Measurements from ENCODE around the gene DTX4. TPM values are rescaled to one million over a fixed set of nuclear protein-coding genes. Genes with fewer than 3 reads are reported as not detected.

DTX4 gene
- total and polyA plus RNA-seq, 2 of the 4 experiments (the other 2 are of a cell fraction) = 2.7 to 3.0 TPM

GRCh38 chr11:59176330-59176729 lies 4.4 kb downstream of the DTX4 start:
- dilution Hi-C loops (cut with HindIII; ENCODE audit: low sequenced_read_pairs, unreplicated experiment) = no loop called here
- 95% methylated on average over 3 of the region's 7 CpGs; no CpG with 5 or more reads in 1 of the 2 experiments for WGBS, 2 experiments (ENCODE audit: extremely low coverage in 2 of 2, insufficient read length in 1 of 2)
- H3K27ac ChIP-seq (ENCODE audit: insufficient read depth, low read length) = no peak overlapping the region

More at GRCh38 chr11:59176330-59176729, 4.4 kb downstream of the DTX4 start:
- BruUV-seq (replicated peaks) = no TSS peak
- no peak overlapping the region for H2BK15ac ChIP-seq (ENCODE audit: low read depth, low read length)
- H3K9me1 ChIP-seq (ENCODE audit: insufficient read depth, low read length) = peaks cover 8% of the 10 kb centered on the region; the same call in 1 of the 2 replicates
- in situ Hi-C loops (cut with MboI; ENCODE audit: low sequenced_read_pairs) = no loop called here
- no peak overlapping the region for H2AK5ac ChIP-seq (ENCODE audit: low read depth, low read length)
- ChIA-PET CTCF (no interaction called here), POLR2A (ENCODE audit: unreplicated experiment) (no interaction called here)
- no peak for TF ChIP-seq FOS (IDR thresholded peaks at IDR 0.05; ENCODE audit: low read depth, low read length)
- TF ChIP-seq SMC3 (IDR thresholded peaks at IDR 0.05; ENCODE audit: low read depth, low read length) = no peak
- no peak for TF ChIP-seq RAD21 (IDR thresholded peaks at IDR 0.05; ENCODE audit: low read length)
- H3K14ac ChIP-seq (replicated peaks; ENCODE audit: low read depth, low read length) = no peak overlapping the region
- no peak overlapping the region for H3K18ac ChIP-seq (ENCODE audit: low read depth, low read length)
- H3K4me2 ChIP-seq (ENCODE audit: low read depth, low read length) = no peak overlapping the region
- H4K91ac ChIP-seq (ENCODE audit: insufficient read depth, low read depth, low read length) = no peak overlapping the region
- H4K8ac ChIP-seq (ENCODE audit: low read depth in 2 of 2, low read length in 2 of 2) = no peak overlapping the region
- H3K36me3 ChIP-seq (ENCODE audit: control insufficient read depth, insufficient read depth, low read length) = 0 out of 2 replicates have a peak, but pooled peaks cover 2% of the 10 kb centered on the region
- no peaks in the 10 kb centered on the region for H3K9me3 ChIP-seq (ENCODE audit: control insufficient read depth, insufficient read depth, low read length)
- H2BK120ac ChIP-seq (ENCODE audit: low read depth, low read length) = no peak overlapping the region
- intact Hi-C loops (cut with micrococcal nuclease) = no loop called here
- no peak overlapping the region for H2AFZ ChIP-seq (replicated peaks; ENCODE audit: low read length, poor library complexity)
- H2BK20ac ChIP-seq (ENCODE audit: low read depth, low read length) = no peak overlapping the region
- H3K4ac ChIP-seq (ENCODE audit: low read depth, low read length) = no peak overlapping the region
- H3K9ac ChIP-seq (ENCODE audit: low read depth, low read length) = no peak overlapping the region
- no peak for DNase-seq
- H4K5ac ChIP-seq (ENCODE audit: low read depth, low read length) = no peak overlapping the region
- no peak overlapping the region for H2BK5ac ChIP-seq (ENCODE audit: low read depth, low read length, poor library complexity, severe bottlenecking)
- peaks cover 0 to 16% of the 10 kb centered on the region in 2 experiments; a peak in 2 of 4 replicates for H3K79me1 ChIP-seq (ENCODE audit: low read depth in 1 of 2, low read length in 2 of 2)
- H3K4me1 ChIP-seq (ENCODE audit: control insufficient read depth, insufficient read depth, low read length) = peaks cover 12% of the 10 kb centered on the region
- H2AK9ac ChIP-seq (replicated peaks; ENCODE audit: low read depth, low read length, poor library complexity) = no peak overlapping the region
- no peak for ATAC-seq (ENCODE audit: low read depth)
- H3K27me3 ChIP-seq (ENCODE audit: control insufficient read depth, insufficient read depth, low read length) = no peaks in the 10 kb centered on the region
- no peak overlapping the region for H3K23ac ChIP-seq (ENCODE audit: low read depth, low read length)
- no peak overlapping the region for H3K4me3 ChIP-seq (ENCODE audit: insufficient read depth, low read depth, low read length)
- H4K20me1 ChIP-seq (ENCODE audit: insufficient read depth, low read length) = peaks cover 5% of the 10 kb centered on the region; the same call in 1 of the 2 replicates
- H3K56ac ChIP-seq (ENCODE audit: extremely low read depth, insufficient read depth, low read length) = no peak overlapping the region
